GM21786 (cell line): Measurements from ENCODE around the gene ABCB1.
"Not testable (repeated sequence)": the region's sequence is repeated elsewhere in the genome, so short reads cannot be mapped to it uniquely, and the experiment has no call there.

Experiments
- ATAC-seq: cut with Tn5 transposase; IDR thresholded peaks from one replicate; pipeline ENCODE4 v1.9.1; 2021; ENCODE audit not compliant: unreplicated experiment

The ABCB1 gene

DNA sequence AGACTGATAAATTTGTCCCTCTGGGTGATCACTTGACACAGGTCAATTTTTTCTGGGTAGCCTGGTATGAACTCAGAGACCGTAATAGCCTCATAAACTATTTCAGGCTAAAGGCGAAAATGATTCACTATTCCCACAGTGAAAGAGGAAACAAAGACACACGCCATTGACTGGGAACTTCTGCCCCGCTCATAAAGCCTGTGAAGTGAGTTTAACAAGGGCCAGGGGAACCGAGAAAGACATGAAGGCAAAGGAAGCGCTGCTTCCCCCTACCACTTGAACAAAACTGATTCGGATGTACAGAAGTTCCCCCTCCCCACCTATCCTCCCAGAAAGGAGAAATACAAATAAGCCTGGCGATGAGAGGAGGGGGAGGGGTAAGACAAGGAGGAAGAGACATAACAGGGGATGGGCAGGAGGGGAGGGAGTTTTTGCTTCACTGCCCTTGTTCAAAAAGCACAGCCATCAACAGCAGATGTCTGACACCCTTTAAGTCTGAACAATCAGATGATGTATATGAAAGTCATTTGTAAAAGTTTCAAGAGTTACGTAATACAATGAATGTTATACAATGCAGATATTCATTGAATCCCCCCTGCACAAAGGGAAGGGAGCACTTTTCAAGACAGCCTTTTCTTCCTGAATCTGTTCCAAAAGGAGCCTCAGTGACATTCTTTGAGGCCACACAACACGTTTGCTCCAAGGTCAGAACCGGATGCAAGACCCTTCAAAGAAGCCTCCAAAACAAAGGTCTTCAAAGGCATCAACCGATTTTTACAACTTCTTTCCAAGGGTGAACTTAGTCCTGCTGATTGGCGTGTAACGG is 125.9 kb downstream of the ABCB1 start:
- ATAC-seq: peak; percentile 76

DNA sequence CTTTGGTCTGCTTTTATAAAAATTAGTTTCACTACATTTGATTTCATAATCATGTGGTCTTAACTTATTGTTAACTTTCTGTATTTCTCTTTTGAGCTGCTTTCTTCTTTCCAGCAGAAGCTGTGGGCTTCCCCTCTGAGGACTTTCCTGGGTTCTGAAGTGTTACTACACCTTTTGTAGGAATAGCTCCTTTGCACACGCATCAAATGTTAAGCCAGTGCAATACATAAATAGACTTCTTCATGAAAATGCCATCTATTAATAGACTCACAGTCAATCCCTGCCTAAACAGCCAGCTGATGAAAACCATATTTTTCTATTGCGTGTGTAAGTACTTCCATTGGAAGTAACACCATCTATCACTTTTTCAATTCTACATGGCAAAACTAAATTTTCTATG is 126.7 kb downstream of the ABCB1 start:
- ATAC-seq: peak; percentile 1

DNA sequence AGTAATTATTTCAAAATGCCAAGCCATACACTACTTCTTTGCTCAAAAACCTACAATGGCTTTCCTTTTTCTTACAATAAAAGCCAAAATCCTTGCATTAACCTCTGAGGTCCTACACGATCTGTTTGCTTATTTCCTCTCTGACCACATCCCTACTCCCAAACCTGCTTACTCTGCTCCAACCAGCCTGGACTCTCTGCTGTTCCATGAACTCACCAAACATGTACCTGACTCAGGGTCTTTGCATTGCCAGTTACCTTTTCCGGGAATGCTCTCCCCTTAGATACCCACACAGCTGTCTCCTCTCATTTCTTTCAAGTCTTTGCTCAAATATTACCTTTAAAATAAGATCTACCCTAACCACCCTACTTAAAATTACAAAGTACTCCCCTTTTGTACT is 127.5 kb downstream of the ABCB1 start:
- no peak for ATAC-seq

DNA sequence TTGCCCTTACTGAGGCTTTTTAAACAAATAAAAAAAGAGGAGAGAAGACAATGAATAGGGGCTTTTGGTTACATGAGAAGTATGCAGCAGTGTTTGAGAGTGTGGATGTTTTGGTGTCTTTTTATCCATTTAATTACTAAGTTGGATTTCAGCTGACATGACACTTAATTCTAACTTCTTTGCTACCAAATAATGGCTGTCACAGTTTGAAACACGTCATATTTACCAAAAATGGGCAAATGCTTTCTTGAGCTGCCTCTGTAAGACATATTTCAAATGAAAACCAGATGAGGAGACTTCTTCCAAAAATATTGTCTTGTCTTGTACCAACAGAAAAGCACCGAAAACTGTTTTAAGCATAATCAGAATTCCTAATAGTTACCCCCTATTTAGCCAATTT is 129.2 kb downstream of the ABCB1 start:
- no peak for ATAC-seq

DNA sequence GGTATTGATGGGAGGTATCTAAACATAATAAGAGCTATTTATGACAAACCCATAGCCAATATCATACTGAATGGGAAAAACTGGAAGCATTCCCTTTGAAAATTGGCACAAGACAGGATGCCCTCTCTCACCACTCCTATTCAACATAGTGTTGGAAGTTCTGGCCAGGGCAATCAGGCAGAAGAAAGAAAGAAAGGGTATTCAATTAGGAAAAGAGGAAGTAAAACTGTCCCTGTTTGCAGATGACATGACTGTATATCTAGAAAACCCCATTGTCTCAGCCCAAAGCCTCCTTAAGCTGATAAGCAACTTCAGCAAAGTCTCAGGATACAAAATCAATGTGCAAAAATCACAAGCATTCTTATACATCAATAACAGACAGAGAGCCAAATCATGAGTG is 131.5 kb downstream of the ABCB1 start:
- ATAC-seq: not testable (repeated sequence)

DNA sequence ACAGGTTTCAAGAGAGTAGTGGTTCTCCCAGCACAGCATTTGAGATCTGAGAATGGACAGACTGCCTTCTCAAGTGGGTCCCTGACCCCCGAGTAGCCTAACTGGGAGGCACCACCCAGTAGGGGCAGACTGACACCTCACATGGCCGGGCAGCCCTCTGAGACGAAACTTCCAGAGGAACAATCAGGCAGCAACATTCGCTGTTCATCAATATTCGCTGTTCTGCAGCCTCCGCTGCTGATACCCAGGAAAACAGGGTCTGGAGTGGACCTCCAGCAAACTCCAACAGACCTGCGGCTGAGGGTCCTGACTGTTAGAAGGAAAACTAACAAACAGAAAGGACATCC is 135.2 kb downstream of the ABCB1 start:
- ATAC-seq: not testable (repeated sequence)

DNA sequence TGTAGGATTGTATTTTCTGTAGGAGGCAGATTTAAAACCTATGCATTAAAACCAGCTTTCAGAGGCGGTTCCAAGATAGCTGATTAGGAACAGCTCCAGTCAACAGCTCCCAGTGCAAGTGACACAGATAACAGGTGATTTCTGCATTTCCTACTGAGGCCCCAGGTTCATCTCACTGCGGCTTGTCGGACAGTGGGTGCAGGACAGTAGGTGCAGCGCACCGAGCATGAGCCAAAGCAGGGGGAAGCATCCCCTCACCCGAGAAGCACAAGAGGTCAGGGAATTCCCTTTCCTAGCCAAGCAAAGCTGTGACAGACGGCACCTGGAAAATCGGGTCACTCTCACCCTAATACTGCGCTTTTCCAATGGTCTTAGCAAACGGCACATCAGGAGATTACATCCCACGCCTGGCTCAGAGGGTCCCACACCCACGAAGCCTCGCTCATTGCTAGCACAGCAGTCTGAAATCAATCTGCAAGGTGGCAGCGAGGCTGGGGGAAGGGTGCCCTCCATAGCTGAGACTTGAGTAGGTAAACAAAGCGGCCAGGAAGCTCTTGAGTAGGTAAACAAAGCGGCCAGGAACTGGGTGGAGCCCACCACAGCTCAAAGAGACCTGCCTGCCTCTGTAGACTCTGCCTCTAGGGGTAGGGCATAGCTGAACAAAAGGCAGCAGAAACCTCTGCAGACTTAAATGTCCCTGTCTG is 135.7 kb downstream of the ABCB1 start:
- ATAC-seq: not testable (repeated sequence)

DNA sequence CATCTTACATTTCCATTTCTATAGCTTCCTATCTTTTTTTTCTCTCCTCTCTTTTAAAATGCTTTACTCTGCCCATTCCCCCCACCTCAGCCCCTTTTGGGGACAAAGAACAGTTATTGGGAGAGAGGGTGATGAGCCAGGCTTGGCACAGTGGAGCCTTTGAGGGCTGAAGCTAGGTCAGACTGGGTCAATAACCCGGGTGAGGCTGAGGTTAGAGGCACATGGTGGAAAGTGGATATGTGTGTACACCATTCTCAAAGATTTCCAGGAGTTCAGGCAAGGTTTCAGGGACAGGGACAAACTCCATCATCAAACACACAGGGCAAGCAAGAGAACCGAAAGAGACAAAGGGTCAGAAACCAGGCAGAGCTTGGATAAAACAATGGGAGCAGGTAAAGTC is 136.7 kb downstream of the ABCB1 start:
- ATAC-seq: no peak

DNA sequence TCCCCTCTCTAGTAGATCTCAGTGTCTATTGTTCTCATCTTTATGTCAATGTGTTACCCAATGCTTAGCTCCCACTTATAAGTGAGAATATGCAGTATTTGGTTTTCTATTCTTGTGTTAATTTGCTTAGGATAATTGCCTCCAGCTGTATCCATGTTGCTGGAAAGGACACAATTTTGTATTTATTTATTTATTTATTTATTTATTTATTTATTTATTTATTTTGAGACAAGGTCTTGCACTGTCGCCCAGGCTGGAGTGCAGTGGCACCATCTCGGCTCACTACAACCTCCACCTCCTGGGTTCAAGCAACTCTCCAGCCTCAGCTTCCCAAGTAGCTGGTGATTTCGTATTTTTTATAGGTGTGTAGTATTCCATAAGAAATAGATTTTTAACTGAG is 140.2 kb downstream of the ABCB1 start:
- ATAC-seq: not testable (repeated sequence)

DNA sequence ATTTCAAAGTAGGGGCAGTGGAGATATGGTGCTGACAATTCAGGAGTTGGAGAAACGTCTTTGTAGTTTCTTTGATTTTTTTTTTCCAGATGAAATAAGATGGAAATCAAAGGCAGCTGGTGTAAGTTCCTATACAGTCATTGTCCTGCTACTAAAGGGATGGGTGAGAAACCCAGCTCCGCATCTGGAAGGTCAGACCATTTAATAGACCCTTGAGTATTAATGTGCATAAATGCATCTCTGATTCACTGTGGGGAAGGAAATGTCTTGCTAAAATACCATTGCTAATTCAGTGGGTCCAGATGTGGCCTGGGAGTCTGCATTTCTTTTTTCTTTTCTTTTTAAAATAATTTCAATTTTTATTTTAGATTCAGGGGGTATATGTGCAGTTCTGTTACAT is 140.7 kb downstream of the ABCB1 start:
- no peak for ATAC-seq

DNA sequence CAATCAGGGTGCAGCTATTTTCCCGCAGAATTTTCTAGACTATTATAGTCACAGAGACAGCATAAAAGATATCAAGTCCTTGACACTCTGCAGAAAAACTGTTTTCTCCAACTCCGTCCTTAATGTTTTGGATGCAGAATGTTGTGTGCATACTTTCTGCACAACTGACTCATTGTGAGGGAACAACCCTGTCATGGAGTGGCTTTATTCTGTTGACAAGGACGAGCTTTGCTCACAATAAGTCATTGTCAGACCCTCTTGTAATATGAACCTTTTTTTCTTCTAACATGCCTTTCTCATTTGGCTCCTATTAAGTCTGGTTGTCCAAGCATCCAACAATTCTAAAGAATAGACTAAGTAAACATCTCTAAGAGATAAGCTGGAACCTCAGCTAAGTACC is 142.5 kb downstream of the ABCB1 start:
- no peak for ATAC-seq

DNA sequence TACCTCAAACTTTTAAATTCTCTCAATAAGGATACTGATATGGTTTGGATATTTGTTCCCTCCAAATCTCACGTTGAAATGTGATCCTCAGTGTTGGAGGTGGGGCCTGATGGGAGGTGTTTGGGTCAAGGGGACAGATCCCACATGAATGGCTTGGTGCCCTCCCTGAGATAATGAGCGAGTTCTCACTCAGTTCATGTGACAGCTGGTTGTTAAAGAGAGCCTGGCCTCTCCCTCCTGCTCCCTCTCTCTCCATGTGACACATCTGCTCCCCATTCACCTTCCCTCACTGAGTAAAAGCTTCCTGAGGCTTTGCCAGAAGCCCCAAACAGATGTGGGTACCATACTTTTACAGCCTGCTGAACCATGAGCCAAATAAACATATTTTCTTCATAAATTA is 144.4 kb downstream of the ABCB1 start:
- no peak for ATAC-seq
